OCI-LY1 (cell line): ENCODE data around the gene HECTD2.

ENCODE experiments used
- H2AFZ ChIP-seq: fragments of 200-600 bp; sonication (generic), shearing (Covaris generic); 2 replicates; pipeline ENCODE4 v1.6.0; 2014; ENCODE audit warnings: antibody characterized with exemption, mild to moderate bottlenecking, low read length
- H3F3A ChIP-seq: fragments of 200-600 bp; sonication (generic), shearing (Covaris generic); 2 replicates; pipeline ENCODE4 v1.6.0; 2014; ENCODE audit warnings: mild to moderate bottlenecking, antibody characterized with exemption, low read length, moderate library complexity; ENCODE audit not compliant: insufficient read depth
- H3K27ac ChIP-seq: fragments of 200-600 bp; sonication (generic); 2 replicates; pipeline ENCODE4 v1.5.1; 2014; ENCODE audit warnings: low read length, mixed run types, mild to moderate bottlenecking, low read depth; ENCODE audit not compliant: poor library complexity, severe bottlenecking
- H3K27me3 ChIP-seq: fragments of 200-600 bp; sonication (generic); 2 replicates; pipeline ENCODE4 v1.6.0; 2014; ENCODE audit warnings: antibody characterized with exemption, mild to moderate bottlenecking, low read length, moderate library complexity; ENCODE audit not compliant: insufficient read depth
- H3K36me3 ChIP-seq: fragments of 200-600 bp; sonication (generic); 2 replicates; pipeline ENCODE4 v1.6.1; 2014; ENCODE audit warnings: mild to moderate bottlenecking, antibody characterized with exemption, low read length, moderate library complexity, mixed read lengths; ENCODE audit not compliant: insufficient read depth
- H3K4me1 ChIP-seq: fragments of 200-600 bp; sonication (generic); 2 replicates; pipeline ENCODE4 v1.5.1; 2014; ENCODE audit warnings: mild to moderate bottlenecking, low read length, moderate library complexity; ENCODE audit not compliant: insufficient read depth, severe bottlenecking
- H3K4me2 ChIP-seq: fragments of 200-600 bp; sonication (generic), shearing (Covaris generic); 2 replicates; pipeline ENCODE4 v1.6.1; 2014; ENCODE audit warnings: low read length
- H3K4me3 ChIP-seq: fragments of 200-600 bp; sonication (generic); 2 replicates; pipeline ENCODE4 v1.5.1; 2014; ENCODE audit warnings: low read length, low read depth, mild to moderate bottlenecking, mixed read lengths; ENCODE audit not compliant: poor library complexity, severe bottlenecking
- H3K79me2 ChIP-seq: fragments of 200-600 bp; shearing (Covaris generic); 2 replicates; pipeline ENCODE4 v1.6.1; 2016; ENCODE audit warnings: mixed run types, low read length, mixed read lengths; ENCODE audit not compliant: insufficient read depth
- H3K9ac ChIP-seq: fragments of 200-600 bp; sonication (generic), shearing (Covaris generic); 2 replicates; pipeline ENCODE4 v1.6.1; 2014; ENCODE audit warnings: mild to moderate bottlenecking, low read length, mixed read lengths
- H3K9me2 ChIP-seq: fragments of 200-600 bp; sonication (generic), shearing (Covaris generic); 2 replicates; pipeline ENCODE4 v1.6.1; 2014; ENCODE audit warnings: low read depth, mild to moderate bottlenecking, low read length, mixed read lengths
- H3K9me3 ChIP-seq: fragments of 200-600 bp; shearing (Covaris generic); 2 replicates; pipeline ENCODE4 v1.6.1; 2014; ENCODE audit warnings: low read length, mixed read lengths
- H4K20me1 ChIP-seq: fragments of 200-600 bp; sonication (generic), shearing (Covaris generic); 2 replicates; pipeline ENCODE4 v1.6.0; 2016; ENCODE audit warnings: mild to moderate bottlenecking, low read length; ENCODE audit not compliant: insufficient read depth
- EZH2 ChIP-seq: fragments of 200-600 bp; sonication (generic), shearing (Covaris generic); IDR thresholded peaks from 2 replicates; pipeline ENCODE4 v1.8.0; 2017; ENCODE audit warnings: borderline replicate concordance, mixed run types, mild to moderate bottlenecking, antibody characterized with exemption, low read length, moderate library complexity, mixed read lengths
- TF ChIP-seq, protein P1 (sequence below): fragments of 200-600 bp; sonication (generic), shearing (Covaris generic); IDR thresholded peaks from 2 replicates; pipeline ENCODE4 v1.5.1; 2017; ENCODE audit warnings: mild to moderate bottlenecking, antibody characterized with exemption, low read length, moderate library complexity, mixed read lengths

HECTD2 gene

DNA sequence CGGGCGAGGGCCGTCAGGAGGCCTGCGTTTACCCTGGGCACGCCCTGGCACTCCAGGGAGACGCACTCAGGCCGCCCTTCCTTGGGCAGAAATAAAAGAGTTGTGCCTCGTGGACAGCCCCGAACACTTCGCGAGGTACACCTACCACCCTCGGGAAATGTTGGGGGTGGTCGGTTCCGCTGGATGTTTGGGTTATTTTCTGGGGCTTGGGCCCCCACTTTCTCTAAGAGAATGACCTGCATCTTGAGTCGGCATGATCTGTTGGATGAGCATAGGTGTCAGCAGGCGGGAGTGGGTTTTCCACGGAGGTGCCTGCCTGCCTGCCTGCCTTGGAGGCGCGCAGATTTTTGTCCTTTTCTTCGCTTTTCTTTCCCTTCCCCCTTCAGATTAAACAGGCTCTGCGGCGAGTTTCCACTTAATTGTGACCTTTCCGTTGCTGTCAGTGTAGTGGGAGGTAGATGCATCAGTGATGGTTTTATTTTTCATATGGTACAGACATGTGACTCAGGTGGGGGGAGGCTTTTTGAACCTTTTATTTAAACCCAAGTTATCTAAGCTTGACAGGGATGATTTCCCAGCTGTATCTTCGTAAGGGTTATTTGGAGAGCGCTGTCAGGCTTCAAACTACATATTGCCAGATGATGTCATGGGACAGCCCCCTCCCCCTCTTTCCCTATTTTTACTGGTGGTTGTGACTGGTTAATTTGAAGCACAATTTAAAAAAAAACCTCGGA is 661 bp downstream of the HECTD2 start:
- Histone ChIP-seq H3K79me2 (no peaks in the 10 kb centered on the region), H3K4me1 (peaks cover 8% of the 10 kb centered on the region), H3K9me3 (no peaks in the 10 kb centered on the region), H3K36me3 (no peaks in the 10 kb centered on the region), H2AFZ (no peak overlapping the region), H3K9ac (no peak overlapping the region), H4K20me1 (no peaks in the 10 kb centered on the region), H3K4me3 (peak overlapping the region; percentile 66), H3F3A (no peaks in the 10 kb centered on the region), H3K4me2 (peak overlapping the region; percentile 60), H3K27me3 (no peaks in the 10 kb centered on the region), H3K27ac (no peak overlapping the region), H3K9me2 (no peaks in the 10 kb centered on the region)
- no peak for TF ChIP-seq EZH2
- TF ChIP-seq, protein P1, sequence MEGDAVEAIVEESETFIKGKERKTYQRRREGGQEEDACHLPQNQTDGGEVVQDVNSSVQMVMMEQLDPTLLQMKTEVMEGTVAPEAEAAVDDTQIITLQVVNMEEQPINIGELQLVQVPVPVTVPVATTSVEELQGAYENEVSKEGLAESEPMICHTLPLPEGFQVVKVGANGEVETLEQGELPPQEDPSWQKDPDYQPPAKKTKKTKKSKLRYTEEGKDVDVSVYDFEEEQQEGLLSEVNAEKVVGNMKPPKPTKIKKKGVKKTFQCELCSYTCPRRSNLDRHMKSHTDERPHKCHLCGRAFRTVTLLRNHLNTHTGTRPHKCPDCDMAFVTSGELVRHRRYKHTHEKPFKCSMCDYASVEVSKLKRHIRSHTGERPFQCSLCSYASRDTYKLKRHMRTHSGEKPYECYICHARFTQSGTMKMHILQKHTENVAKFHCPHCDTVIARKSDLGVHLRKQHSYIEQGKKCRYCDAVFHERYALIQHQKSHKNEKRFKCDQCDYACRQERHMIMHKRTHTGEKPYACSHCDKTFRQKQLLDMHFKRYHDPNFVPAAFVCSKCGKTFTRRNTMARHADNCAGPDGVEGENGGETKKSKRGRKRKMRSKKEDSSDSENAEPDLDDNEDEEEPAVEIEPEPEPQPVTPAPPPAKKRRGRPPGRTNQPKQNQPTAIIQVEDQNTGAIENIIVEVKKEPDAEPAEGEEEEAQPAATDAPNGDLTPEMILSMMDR, result no peak

GRCh38 chr10:91411621-91412020 is 1.5 kb downstream of the HECTD2 start:
- Histone ChIP-seq H2AFZ (no peak overlapping the region), H3K36me3 (no peaks in the 10 kb centered on the region), H3K79me2 (no peaks in the 10 kb centered on the region), H3K27me3 (no peaks in the 10 kb centered on the region), H3K9ac (no peak overlapping the region), H3K4me2 (no peak overlapping the region), H3K9me2 (no peaks in the 10 kb centered on the region), H3K4me3 (no peak overlapping the region), H3K9me3 (no peaks in the 10 kb centered on the region), H4K20me1 (no peaks in the 10 kb centered on the region), H3K4me1 (peaks cover 8% of the 10 kb centered on the region), H3F3A (no peaks in the 10 kb centered on the region), H3K27ac (no peak overlapping the region)
- TF ChIP-seq EZH2, result no peak
- TF ChIP-seq, protein P1, result no peak

- H3K4me2 ChIP-seq, result no peak overlapping the region
- TF ChIP-seq, protein P1, result no peak
- TF ChIP-seq EZH2, result no peak
- no peak overlapping the region for H3K9ac ChIP-seq
Measured at GRCh38 chr10:91412354-91413087, 2.4 kb downstream of the HECTD2 start.

More at GRCh38 chr10:91412354-91413087, 2.4 kb downstream of the HECTD2 start:
- no peak overlapping the region for H2AFZ ChIP-seq
- no peaks in the 10 kb centered on the region for H3K36me3 ChIP-seq
- no peaks in the 10 kb centered on the region for H3K9me3 ChIP-seq
- peaks cover 8% of the 10 kb centered on the region for H3K4me1 ChIP-seq
- H3K27ac ChIP-seq, result no peak overlapping the region
- no peaks in the 10 kb centered on the region for H3F3A ChIP-seq
- H3K4me3 ChIP-seq, result no peak overlapping the region
- H3K27me3 ChIP-seq, result no peaks in the 10 kb centered on the region
- H4K20me1 ChIP-seq, result no peaks in the 10 kb centered on the region
- H3K9me2 ChIP-seq, result no peaks in the 10 kb centered on the region
- no peaks in the 10 kb centered on the region for H3K79me2 ChIP-seq
